ELF-1 (cell line): ENCODE results near the gene SCD5.

Experiments used
- DNase-seq: peaks from one replicate; pipeline ENCODE4 v3.0.0-alpha.2; 2016; ENCODE audit warnings: low read depth, low spot score

The SCD5 gene

GRCh38 chr4:82630079-82630478, 168.5 kb downstream of the SCD5 start:
- DNase-seq = no peak

DNA sequence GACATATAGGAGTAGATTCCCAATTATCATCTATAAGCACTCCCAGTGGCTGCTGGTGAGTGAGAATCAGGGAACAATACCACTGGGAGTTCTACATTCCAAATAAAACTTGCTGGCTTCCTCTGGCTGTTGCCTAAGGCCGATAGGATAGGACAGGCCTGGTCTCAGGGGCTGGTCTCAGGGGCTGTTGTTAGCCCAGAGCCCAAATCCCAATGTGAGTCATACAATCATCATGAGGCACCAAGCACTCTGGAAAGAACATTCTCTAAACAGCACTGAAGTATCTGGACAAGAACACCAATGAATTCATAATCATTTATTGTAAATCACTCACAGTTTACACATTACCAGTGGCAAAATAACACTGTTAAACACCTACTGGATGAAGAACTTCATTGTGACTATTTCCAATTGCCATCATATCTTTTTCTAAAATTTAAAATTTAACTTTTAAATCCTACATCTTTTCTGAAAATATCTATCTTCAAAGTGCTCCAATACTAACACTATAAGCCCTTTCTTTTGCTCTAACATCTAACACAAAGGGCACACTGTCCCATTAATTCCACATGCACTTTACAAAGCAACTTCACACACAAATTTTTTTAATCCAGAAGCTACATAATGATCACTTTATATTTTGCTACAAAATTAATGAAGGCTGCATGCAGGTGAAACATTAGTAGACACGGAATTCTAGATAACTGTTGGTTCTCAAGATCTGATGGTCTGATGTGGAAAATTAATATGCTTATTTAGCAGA, 169.2 kb downstream of the SCD5 start:
- peak; percentile 81 for DNase-seq

DNA sequence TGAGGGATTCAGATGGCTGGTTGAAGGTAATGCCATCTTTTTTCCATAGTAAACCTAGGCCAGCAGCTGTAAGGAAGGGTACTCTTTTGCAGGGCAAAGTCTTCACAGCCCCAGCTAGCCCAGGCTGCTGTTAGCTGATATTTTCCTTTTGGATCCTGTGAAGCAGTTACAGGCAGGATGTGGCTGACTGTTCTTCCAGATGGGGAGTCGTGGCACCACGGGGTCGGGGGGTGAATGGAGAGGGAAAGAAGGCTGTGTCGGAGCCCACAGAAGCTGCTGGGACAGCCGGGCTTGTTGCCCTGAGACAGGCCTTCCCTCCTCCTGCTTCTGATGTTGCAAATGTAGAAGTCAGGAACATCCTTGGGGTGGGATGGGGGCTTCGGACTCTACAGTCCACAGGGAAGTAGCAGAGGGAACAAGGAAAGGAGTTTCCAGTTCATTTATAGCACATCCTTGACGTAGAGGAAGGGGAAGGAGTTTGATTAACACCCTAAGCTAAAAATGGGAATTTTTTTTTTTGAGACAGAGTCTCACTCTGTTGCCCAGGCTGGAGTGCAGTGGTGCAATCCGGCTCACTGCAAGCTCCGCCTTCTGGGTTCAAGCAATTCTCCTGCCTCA, 172.2 kb downstream of the SCD5 start:
- no peak for DNase-seq

DNA sequence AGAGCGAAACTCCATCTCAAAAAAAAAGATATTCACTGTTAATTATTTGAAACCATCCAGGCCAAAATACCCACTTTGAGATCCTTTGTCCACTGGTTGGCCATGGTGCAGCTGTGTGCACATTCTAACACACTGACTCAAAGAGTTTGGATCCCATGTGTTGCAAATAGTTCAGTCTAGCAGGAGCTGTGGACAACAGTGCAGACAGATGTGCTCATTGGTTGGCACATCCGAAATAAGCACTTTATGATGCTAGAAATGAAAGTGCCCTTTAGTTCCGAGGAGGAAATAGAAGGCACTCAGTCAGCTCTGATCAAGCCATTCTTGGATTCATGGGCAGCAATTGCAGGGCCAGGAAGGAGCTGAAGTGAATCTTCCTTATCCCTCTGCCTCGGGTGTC, 173.8 kb downstream of the SCD5 start:
- DNase-seq = no peak

DNA sequence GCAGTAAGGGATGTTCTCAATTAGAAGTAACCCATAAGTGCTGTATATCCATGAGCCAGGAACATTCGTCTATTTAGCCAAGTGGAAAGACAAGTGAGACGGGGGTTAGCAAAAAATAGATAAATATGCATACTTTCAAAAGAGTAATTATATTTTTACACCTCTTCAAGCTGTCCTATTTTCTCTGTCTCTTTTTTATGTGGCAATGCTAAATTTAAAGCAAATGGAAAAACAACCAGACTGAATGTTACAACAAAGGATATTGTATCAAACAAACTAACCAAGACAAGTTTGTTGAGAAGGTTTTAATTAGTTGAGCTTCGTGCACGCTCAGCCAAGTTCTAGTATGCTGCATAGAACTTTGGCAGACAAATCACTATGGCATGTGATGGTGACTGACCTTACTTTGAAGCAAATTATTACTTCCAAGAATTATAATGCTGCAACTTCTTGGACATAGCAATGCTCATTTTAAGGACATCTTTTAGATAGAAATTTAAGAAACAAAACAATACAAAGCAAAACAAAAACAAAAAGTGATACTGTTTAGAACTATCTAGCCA, 175.4 kb downstream of the SCD5 start:
- no peak for DNase-seq

GRCh38 chr4:82621251-82621650, 177.3 kb downstream of the SCD5 start:
- DNase-seq = no peak

GRCh38 chr4:82620126-82620735, 178.4 kb downstream of the SCD5 start:
- no peak for DNase-seq

DNA sequence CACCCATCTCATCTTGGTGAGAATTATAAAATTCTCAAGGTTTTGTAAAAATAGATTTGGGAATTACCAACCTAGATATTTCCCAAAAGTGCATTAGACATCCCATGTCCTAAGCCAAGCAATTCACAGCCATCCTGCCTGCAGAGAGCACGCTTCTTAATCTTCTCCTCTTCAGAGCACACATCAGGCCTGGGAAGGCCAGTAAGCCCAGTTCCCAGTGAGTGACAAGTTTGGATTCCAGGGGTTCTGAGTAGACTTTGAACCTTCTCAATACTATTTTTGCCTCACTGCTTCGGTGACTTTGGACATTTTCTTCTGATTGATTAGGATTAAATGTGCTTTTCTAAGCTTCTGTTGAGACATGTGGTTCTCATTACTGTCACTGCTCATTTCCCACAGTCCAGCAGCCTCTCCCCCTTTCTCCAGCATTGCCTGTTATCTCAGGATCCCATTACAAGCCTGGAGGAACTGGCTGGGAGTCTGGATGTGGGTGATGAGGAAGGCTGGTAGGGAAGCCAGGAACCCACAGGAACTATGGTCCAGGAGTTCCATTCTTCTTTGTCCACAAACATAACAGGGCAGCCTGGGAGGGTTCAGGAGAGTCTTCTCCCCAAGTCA, 180.4 kb downstream of the SCD5 start:
- no peak for DNase-seq

GRCh38 chr4:82614838-82615449, 183.7 kb downstream of the SCD5 start:
- no peak for DNase-seq

DNA sequence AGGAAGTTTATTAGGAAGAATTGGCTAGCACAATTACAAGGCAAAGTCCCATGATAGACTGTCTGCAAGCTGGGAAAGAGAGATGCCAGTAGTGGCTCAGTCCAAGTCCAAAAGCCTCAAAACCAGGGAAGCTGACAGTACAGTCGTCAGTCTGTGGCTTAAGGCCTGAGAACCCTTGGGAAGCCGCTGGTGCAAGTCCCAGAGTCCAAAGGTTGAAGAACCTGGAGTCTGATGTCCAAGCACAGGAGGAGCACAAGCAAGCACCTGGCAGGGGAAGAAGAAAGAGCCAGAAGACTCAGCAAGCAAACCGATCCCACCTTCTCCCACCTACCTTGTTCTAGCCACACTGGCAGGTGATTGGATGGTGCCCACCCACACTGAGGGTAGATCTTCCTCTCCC, 185.5 kb downstream of the SCD5 start:
- DNase-seq = no peak

DNA sequence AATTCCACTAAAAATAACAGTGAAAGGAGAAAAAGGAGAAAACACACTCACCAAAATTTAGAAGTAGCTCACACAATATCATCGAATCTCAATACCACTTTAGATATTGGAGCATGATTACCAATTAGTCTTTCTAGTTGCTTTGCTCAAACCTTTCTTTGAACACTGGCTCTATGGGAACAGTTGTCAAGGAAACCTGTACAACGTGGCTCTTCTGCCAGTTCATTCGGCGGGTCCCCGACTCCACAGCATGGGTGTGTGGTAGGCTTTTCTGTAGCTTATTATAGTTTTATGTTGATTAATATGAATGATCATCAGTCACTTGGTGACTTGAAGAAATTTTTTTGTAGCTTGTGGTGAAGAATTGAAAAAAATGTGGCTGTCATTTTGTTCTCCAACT, 186.6 kb downstream of the SCD5 start:
- no peak for DNase-seq

DNA sequence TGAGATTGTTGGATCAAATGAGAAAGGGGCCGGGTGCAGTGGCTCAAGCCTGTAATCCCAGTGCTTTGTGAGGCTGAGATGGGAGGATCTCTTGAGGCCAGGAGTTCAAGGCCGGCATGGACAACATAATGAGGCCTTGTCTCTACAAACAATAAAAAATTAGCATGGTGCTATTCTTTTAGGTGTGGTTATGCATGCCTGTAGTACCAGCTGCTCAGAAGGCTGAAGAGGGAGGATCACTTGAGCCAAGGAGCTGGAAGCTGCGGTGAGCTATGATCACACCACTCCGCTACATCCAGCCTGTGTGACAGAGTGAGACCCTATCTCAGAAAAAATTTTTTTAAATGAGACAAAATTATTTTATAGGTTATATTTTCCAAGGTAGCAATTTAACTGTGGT, 187.1 kb downstream of the SCD5 start:
- no peak for DNase-seq

GRCh38 chr4:82610041-82610440, 188.6 kb downstream of the SCD5 start:
- no peak for DNase-seq

DNA sequence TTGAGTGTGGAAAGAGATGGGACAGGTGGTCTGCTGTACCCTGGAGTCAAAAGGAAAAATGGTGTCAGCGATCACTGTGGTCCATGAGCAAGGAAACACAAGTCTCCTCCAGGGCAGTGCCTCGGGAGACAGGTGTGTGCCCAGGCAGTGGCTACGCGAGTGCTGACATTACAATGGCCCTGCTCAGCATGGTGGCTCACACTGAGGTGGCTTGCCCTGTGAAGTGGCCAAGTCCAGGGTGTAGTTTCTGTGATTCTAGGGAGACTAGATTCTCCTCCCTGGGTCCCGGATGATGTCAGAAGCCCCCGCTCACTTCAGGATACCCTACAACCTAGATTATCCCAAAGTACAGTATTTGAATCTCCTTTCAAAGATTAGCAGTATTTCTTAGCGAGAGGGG, 192.0 kb downstream of the SCD5 start:
- DNase-seq = no peak

DNA sequence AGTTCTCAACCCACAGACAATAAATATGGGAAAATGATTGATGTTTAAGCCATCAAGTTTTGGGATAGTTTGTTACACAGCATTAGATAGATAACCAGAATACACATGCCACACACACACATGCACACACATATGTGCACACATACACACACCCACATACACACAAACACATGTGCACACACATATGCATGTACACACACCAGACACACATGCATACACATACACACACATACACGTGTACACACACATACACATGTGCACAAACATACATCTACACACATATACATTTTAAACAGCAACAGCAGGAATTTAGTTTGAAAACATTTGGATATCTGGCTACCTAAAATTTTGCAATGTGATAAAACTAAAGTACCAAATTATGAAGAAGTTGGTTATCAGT, 194.1 kb downstream of the SCD5 start:
- DNase-seq = no peak

DNA sequence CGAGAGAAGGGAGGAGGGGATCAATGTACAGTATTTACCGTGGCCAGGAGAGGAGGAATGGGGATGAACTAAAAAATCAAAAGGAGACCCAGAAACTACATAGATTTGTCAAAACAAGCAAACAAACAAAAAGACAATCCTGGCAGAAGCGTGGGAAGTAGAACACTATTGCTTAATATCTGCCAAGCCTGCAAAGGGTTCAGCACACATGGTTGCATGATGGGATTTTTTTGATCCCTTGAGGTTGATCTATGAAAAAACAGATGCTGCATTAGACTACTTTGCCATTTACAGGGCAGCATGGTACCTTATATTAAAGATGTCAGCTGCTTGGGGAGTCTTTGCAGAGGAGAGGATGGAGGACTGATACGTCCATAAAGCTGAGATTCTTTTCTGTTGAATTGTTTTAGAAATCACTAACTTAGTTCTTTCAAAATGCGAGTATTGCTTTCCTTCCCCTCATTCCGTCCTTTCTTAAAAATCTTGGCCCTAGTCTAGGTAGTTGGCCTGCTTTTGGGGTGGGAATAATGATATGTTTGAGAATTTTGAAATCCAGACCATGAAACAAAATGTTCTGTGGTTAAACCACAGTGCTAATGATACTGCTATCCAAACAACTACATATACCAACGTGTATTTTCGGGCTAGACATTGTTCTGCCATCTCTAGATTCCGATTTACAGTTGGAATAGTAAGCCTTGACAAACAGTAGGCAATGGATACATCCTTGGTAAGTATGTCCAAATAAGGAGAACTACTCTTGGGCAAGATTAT, 197.2 kb downstream of the SCD5 start:
- no peak for DNase-seq

DNA sequence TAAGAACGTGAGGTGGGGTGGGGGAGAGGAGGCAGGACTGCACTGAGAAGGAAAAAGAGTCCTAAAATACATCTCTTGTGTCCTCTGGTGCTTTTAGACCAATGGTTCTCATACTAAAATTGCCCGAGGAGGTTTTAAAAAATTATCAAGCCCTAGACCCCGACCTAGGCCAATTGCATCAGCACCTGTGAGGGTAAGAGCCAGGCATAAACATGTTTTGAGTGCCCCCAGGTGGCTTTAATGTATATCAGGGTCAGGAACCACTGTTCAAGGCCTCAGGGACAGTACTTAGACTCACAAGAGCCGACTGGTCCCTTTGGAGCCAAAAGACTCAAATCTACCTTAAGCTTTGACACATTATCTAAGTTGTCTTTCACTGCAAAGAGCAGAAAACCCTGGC, 199.3 kb downstream of the SCD5 start:
- DNase-seq = peak; percentile 64

DNA sequence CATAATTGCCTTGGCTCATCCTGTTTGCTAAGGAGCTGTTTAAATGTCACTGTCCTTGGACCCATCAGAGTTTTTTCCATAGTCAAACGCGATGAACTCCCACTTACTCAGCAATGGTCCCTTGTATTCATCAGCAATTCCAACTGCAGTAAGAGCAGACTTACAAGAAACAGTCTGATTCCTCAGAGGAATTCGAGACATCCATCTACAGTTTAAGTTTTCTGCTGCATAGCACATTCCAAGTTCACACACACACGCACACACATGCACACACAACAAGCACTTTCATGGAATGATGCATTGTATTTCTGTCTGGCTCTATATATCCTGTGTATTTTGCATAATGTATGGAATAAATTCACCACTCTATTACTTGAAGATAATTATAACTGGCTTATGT, 204.1 kb downstream of the SCD5 start:
- no peak for DNase-seq

GRCh38 chr4:82593411-82593810, 205.2 kb downstream of the SCD5 start:
- DNase-seq = no peak

GRCh38 chr4:82592639-82593038, 206.0 kb downstream of the SCD5 start:
- no peak for DNase-seq

- DNase-seq = no peak
Measured at GRCh38 chr4:82591592-82591991, 207.0 kb downstream of the SCD5 start.
